HG03460 (cell line): ENCODE measurements around the gene LMAN2.
"Not testable (repeated sequence)": the region's sequence is repeated elsewhere in the genome, so short reads cannot be mapped to it uniquely, and the experiment has no call there.

ENCODE experiments used
- ATAC-seq: cut with Tn5 transposase; IDR thresholded peaks from one replicate; pipeline ENCODE4 v1.9.1; 2021; ENCODE audit not compliant: unreplicated experiment

The LMAN2 gene

DNA sequence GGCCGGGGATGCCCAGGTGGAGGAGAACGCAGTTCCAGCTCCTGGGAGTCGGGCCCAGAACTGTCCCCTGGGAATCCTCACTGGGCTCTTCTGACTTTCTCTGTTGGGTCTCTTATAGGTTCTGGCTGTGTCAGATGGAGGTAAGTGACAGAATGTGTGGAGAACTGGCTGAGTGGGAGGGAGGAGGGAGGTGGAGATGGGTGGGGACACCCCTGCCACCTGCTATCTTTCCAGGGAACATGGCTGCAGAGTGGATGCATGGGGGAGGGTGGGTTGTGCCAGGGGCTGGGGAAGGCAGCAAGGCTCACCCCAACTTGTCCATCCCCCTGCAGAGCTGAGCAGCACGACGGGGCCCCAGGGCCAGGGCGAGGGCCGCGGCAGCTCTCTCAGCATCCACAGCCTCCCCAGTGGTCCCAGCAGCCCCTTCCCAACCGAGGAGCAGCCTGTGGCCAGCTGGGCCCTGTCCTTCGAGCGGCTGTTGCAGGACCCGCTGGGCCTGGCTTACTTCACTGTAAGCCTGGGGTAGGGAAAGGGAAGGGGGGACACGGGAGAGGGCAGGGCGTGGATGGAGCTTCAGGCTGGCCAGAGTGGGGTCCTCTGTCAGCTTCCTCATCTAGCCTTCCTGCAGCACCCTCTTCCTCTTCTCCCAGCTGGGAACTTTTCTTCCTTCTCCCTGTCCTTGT is 14.5 kb upstream of the LMAN2 start:
- ATAC-seq, result no peak

- ATAC-seq, result no peak
These were observed 12.9 kb upstream of the LMAN2 start for GRCh38 chr5:177364159-177364962.

DNA sequence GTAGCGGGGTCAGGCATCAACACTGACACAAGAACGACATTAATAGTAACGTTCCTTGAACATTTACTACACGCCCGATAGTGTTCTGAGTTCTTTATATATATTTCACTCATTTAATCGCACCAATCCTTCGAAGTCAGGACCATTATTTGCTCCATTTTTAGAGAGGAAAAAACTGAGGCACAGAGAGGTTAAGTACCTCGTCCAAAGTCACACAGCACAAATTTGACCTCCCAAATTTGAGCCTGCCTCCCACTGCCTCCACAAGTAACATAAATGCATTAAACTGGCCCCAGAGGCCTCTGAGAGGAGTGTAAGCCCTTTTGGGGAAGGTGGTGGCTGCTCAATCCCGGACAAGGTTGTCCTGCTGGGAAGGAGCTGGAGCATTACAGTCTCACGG is 12.1 kb upstream of the LMAN2 start:
- no peak for ATAC-seq

DNA sequence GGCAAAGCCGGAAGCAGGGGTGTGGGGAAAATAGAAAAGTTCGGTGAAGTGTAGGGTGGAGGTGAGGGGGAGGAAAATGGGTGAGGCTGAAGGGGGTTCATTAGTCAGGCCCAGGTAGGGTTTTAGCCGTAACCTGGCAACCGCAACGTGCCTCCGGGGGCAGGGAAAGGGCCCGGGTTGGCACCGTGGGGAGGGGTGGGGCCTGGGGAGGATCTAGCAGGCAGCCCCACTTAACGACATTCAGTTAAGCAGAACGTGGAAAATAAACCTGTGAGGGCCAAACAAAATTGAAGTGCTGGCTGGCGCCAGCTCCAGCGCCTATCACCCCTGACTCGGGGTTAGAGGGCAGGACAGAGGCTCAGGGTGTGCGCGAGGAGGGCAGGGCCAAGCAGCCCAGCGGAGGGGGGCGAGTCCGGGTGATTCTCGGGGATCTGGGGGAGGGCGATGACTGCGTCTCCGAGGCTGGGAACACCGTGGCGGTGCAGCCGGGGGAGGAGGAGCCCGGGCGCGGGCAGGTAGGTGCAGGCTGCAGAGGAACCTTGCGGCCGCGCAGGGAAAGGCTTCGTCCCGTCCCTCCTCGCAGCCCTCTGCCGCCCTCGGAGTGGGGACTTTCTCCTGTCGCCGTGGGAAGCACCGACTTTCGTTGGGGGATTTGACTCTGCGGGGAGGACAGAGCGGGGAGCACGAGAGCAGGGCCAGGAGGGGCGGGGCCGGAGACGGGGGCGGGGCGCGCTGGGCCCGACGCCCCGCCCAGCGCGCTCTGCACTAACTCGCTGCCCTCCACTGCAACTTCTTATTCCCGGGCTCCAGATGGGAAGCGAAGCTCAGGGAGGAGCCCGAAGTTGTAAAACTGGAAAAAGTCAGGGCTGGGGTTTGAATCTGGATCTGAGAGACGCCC is 11.4 kb upstream of the LMAN2 start:
- no peak for ATAC-seq

DNA sequence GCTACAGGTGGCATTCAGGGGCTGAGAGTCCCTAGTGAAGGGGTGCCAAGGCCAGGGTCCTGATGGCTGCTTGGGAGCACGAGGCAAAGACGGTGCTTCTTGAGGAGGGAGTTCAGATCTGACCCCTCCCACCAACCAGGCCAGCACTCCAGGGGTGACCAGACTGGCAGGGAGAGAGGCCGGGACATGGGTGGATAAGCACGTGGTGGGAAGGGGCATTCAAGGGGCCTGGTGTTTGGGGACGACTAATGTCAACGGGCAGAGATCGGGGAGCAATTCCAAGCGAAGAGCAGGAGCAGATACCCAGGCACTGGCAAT is 10.8 kb upstream of the LMAN2 start:
- ATAC-seq, result no peak

- ATAC-seq, result no peak
These were observed 10.2 kb upstream of the LMAN2 start for GRCh38 chr5:177361418-177362291.

DNA sequence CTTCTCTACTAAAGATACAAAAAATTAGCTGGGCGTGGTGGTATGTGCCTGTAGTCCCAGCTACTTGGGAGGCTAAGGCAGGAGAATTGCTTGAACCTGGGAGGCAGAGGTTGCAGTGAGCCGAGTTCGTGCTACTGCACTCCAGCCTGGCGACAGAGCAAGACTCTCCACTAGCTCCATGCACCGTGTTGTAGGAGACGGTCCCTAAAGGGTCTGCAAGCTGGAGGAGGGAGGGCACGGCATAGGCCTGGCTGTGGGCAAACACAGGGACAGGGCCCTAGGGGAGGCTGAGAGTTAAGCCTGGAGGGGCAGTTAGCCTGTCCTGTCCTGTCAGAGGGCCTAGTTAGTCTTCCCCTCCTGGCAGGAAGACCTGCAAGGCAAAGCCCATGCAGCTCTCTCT is 9.3 kb upstream of the LMAN2 start:
- ATAC-seq, result not testable (repeated sequence)

GRCh38 chr5:177359860-177360259 is 8.4 kb upstream of the LMAN2 start:
- ATAC-seq, result no peak

DNA sequence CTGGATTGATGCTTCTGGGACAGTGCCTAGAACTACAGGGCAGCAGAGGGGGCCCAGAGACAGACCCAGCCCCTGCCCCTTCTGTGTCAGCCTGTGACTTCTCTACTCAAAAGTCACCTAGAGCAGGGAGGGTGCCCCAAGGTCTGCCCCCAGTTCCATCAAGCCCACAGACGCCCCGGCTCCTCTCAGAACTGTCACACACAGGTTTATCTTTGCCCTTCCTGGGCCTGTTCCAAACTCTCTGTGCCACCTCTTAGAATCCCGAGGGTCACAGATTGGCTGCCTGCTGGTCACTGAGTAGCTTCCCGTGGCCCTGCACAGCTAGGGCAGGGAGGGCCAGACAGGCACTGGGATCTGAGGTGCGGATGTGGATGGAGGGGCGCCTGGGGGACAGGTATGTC is 8.0 kb upstream of the LMAN2 start:
- ATAC-seq, result no peak

- ATAC-seq, result peak; percentile 1
These were observed 6.9 kb upstream of the LMAN2 start for GRCh38 chr5:177358370-177358819.

DNA sequence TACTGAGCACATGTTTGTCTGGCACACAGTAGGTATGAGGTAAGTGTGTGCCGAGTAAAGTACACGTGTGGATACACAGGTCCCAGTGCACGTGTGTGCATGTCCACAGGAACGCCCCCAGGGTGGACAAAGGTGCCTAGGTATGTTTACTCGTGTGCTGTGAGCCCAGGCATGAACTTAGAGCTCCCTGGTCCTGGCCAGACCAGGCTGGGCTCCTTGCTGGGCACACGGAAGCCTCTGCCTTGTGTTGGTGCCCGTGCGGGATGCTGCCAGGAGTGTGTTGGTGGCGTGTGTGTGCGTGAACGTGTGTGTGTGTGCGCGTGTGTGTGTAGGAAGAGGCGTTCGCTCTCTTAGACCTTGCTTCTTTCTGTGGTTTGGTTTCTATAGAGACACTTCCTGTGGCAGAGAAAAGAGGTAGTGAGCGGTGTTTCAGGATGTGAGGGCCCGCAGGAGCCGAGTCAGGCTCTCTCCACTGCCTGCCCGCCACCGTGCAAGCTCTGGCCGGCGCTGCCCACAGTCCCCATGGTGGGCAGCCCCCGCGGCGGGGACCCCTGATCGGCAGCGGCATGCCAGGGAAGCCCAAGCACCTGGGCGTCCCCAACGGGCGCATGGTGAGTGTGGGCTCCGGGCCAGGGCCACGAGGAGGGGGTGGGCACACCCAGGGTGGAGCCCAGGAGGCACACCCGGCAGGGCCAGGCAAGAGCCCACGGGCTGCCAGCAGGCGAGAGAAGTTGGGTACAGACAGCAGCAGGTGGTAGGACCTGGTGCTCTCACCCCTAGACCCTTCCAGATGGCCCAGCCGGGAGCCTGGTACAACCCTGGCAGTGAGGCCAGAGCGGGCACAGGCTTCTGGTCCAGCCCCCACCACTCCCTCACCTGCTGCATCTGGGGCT is 6.2 kb upstream of the LMAN2 start, which contains the start of gene RGS14:
TSS of gene RGS14 (plus strand) at position 466 of the 893 bp plus-strand sequence. CDS start at position 567, 101 bp downstream.
- ATAC-seq, result peak; percentile 90

DNA sequence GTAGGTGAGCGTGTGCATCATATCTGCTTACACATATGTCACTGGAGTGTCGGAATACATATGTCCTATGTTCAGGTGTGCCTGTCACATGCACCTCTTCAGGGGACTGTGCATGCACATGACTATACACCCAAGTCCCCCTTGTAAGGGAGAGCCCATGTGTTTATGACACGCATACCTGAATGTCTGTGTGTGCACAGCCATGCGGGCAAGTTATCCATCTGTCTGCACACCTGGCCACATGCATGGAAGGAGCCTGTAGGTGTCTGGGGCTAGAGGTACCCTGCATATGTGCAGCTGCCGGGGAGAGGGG is 5.6 kb upstream of the LMAN2 start:
- no peak for ATAC-seq

- ATAC-seq, result no peak
These were observed 5.3 kb upstream of the LMAN2 start for GRCh38 chr5:177356746-177357145.

DNA sequence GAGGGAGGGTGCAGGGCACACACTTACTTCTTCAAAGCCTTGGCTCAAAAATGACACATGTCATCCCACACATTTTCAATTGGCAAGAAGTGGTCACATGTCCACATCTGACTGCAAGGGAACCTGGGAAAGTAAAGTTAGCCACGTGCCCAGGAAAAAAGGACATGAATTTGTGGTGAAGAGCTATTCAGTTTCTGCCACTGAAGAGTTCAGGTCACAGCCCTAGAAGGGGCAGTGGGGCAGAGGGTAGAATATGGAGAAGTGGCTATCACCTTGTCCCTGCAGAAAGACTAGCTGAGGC is 4.3 kb upstream of the LMAN2 start:
- no peak for ATAC-seq

DNA sequence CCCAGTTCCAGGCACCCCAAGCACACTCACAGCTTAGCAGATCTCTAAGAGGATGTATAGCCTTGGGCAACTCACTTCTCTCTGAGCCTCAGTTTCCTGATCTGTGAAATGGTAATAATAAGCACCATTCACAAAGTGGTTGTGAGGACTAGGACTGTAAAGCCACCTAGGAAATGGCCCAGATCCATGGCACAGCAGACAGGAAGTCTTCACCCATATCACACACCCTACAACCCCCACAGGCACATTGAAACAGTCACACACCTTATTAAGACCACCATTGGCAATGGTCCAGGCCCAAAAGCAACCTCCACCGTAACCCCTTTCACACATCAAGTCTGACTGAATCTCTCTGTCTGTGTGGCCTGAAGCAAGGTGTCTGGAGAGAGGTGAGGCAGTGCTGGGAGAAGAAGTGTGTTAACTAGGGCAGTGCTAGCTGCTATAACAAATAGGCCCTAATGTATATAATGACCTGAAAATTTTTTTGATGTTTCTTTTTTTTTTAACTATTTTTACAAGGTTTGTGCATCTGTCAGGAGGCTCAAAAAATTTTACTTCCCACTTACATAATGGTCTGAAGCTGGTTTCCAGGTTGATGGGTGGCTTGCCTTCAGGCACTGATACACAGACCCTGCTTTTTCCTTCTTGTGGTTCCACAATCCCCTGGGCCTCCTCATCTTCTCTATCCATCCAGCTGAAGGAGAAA is 3.8 kb upstream of the LMAN2 start:
- ATAC-seq, result no peak

GRCh38 chr5:177354711-177355110 is 3.2 kb upstream of the LMAN2 start:
- no peak for ATAC-seq

DNA sequence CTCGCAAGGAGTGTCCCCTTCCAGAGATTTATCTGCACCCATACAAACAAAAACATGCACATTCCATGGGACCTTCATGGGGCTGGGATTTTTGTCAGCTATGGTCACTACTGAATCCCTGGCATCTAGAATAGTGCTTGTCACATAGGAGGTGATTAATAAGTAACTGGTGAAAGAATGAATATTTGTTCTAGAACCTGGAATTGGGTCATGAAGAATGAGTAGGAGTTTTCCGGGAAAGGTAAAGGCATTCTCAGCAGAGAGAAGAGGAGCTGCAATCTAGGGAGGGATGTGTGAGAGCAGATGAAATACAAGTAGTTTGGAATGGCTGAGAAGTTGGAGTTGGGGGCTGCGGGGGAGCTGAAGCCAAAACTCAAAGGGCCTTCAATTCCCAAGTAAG is 2.8 kb upstream of the LMAN2 start:
- ATAC-seq, result no peak

- ATAC-seq, result no peak
These were observed 1.6 kb upstream of the LMAN2 start for GRCh38 chr5:177353093-177353492.

DNA sequence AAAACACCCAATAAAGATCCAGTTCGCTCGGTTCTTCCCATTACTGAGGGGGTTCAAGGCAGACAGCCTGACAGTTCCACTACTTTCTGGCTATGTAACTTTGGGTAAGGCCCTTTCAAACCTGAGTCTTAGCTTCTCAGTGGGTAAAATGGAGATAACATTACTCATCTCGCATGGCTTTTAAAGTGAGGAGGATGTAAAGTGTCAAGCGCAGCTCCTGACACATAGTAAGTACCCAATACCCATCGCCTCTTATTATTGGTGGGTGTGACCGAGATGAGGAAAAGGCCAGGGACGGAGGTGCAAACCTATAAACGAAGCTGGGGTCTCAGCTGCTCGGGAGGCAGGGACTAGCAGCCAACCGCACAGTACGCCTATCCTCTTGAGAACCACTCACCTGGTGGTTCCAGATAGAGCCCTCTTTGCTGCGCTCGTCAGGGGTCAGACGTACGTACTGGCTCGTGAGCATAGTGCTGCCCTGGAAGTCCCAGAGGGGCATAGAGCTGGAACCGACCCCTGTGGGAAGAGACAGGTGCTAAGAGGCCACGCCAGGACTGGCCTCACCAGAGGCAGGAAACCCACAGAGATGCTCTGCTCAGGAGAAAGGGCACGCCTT is 584 bp downstream of the LMAN2 start:
- no peak for ATAC-seq
